HL-60 (cell line): ENCODE data around the gene FGF23.

ENCODE experiments used
- CTCF ChIP-seq: IDR thresholded peaks from one replicate; pipeline ENCODE4 v1.5.1; 2011; ENCODE audit warnings: low read length, control low read depth, inconsistent platforms; ENCODE audit not compliant: insufficient read depth
- REST ChIP-seq: IDR thresholded peaks from 2 replicates; pipeline ENCODE4 v1.6.1; 2012; ENCODE audit warnings: low read depth; ENCODE audit not compliant: insufficient replicate concordance
- SPI1 ChIP-seq: IDR thresholded peaks from 2 replicates; pipeline ENCODE4 v1.6.1; 2012; ENCODE audit warnings: low read depth, mild to moderate bottlenecking, borderline replicate concordance

GRCh38 chr12:4320853-4321701 is 58.4 kb downstream of the FGF23 start, which contains the start of gene TIGAR:
- TF ChIP-seq CTCF = no peak
- no peak for TF ChIP-seq REST
- TF ChIP-seq SPI1 = no peak; the same call in 1 of the 2 replicates
